Stimulated activated CD8-positive, alpha-beta memory T cell treated with anti-CD3 and anti-CD28 coated beads, Interleukin-15, amount 100 ng/mL, for 4 hours (primary cell): Measurements from ENCODE around the gene BANK1.

ENCODE experiments used
- DNase-seq, 2 donors: peaks; one replicate each; pipeline ENCODE4 v3.0.0-alpha.2; 2020; ENCODE audit warnings: low read depth in 2 of 2

The BANK1 gene

DNA sequence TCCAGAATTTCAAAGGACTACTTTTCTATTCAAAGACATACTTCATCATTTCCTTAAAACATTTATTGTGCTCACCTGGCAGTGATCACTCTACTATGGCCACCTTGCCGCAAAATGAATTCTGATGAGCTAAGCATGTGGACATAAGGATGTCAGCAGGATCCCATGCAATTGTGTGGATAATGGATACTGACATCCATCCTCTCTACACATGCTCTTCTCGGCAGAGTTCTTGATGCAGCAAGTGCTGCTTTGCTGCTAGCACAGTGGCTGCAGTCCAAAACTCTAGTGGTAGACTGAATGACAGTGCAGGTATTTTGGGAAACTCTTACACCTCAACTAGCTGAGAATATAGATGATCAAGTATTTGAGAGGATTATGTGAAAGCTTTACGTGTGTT, 168.0 kb downstream of the BANK1 start:
- no peak for DNase-seq

DNA sequence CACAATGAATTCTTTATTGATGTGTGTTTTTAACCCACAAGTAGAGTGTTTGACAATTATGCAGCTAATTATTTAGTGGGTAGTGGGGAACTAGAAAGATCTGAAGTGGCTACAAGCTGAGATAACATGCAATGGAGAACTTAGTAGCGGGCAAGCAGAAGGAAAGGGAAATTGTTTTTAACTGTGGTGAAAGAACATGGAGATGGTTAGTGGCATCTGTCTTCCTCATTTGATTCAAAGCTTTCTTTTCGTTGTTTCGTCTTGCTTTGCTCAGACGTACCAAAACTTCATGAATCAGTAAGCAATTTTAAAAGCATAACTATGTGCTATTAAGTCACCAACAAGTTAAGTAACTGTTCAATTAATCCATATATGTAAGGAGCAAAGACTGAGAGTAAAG, 169.9 kb downstream of the BANK1 start:
- no peak for DNase-seq

DNA sequence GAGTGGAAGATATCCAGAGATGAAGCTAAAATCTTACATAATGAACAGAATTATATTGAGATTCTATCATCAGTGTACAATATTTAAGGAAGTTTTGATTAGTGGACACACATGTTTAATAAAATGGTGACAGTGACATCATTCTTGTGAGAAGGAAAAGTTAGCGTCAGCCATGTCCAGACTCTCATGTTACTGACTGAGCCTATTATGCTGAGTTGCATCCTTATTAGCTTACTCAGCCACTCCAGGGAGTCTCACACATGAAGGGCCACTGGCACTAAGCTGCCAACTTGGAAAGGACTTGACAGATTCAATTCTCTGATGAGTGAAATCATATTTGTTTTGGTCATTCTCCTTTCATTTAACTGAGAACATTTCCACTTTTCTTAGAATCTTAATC, 170.6 kb downstream of the BANK1 start:
- DNase-seq, result no peak

DNA sequence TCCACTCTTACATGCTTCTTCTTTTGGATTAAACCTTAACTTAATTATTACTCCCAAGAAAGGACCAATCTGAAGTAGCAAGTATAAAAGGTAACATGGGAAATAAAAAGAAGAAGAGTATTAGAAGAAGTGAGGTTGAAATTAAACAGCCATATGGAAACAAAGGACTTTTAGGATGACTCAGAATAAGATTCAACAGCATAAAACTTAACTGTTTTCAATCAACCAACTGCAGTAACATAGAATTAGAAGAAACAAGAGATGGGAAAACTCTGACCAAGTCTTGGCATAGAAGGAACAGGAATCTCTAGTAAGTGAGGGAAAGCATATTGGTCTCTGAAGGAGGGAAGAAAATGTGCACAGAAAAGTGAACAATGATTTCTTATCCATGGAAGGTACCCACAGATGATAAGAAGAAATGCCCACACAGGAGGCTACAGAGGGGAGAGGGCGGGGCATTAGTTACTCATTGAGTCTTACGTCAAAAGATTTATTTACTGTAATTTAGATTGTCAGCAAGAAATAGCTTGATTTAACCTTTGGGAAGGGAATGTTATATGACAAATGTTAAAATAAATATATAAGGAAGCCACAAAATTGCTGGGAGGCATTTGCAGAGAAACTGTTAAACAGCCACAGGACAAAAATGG, 177.3 kb downstream of the BANK1 start:
- no peak for DNase-seq

DNA sequence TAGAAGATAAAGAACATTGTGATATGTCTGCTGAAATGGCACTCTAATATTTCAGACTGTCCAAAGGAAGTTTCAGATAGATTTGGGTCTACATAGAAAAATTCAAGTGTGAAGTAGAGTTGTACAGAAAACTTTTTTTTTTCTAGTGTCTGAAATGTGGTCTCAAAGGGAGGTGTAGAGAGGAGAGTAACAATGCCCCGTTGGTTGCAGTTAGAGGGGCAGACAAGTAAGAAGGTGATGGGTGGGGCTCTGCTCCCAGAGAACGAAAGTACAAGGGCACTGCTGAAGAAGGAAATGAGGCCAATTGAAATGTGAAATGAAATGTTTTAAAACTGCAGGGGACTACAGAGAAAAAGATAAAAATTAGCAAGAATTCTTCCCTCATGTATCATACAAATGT, 177.8 kb downstream of the BANK1 start:
- no peak for DNase-seq

DNA sequence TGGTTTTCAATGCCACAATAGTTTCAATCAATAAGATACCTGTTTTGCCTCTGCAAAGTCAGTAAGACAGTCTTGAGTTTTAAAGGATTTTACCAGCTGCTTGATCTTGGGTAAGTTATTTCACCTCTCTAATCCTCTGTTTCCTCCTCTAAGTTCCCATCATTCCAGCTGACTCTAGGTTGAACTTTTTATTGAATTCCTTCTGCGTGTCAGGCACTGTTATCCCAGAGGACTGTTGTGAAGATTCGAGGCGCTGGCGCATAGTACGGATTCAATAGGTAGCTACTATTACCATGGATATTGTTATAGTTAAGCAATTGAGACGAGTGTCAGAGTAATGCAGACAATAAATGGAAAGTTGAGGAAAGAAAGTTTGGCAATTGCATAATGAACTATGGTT, 179.4 kb downstream of the BANK1 start:
- DNase-seq, result no peak

DNA sequence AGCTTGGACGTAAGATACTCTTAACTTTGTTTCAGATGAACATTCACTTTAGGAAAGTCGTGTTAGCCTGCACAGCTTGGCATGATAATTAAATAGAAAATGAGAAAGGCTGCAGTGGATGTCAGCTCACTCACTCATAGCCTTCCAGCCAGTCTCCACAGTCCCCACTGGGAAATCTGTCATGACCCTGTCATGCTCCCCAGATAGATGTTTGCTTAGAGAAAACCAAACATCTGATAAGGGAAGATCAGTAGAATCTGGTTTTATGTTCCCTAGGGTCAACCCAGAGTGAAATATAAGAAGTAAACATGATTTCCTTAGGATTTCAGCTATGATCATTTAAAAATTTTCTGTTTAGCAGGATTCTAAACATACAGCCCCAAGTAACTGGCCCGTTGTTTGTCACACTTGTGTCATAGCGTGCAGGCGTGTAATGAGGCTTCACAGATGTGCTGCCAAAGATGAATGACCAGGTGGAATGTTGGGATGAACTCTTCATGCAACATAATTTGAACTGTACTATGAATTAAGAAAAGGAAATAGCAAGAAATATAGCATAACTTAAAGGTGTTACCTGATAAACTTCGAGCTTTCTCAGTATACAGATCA, 180.1 kb downstream of the BANK1 start:
- no peak for DNase-seq

DNA sequence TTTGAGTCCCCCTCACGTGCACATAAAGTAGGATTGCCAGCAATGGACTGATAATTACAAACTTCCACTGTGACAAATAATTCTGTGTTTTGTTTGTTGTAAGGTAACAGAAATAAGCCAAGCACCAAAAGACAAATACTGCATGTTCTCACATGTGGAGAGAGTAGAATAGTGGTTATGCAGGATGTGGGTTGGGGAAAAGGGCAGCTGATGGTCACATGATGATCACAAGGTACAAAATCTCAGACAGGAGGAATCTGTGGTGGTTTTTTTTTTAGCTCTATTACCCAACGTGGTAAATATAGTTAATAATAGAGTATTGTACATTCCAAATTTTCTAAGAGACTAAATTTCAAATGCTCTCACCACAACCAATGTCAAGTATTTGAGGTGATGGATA, 182.3 kb downstream of the BANK1 start:
- no peak for DNase-seq

DNA sequence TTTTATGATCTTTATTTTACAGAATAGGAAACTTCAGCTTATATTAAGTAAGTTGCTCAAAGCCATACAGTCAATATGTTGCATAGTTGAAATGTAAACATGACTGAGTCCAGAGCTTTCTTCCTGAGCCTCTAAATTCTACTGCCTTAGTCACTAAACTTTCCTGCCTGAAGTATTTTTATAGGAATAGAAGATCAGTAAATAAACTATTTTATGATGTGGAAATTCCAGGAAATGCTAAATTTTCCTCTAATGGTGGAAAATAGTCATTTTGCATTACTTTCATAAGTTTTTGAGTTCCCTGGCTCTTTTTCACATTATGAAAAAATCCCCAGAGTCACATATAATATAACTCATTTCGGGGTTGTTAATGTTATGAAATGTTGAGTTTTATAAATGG, 182.8 kb downstream of the BANK1 start:
- no peak for DNase-seq

DNA sequence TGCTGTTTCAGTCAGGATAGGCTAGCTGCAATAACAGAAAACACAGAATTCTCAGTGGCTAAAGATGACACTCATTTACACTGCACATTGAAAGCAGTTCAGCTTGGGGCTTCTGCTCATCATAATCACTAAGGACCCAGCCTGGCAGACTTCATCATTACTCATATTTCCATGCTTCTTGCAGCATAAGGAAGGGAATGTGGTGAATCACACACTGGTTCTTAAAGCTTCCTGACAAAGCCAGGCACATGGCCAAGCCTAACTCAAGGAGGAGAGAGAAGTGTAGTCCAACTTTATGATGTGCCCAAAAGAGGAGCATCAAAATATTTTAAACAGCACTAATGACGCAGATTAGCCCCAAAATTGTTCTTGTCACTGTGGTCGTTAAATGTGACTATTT, 186.5 kb downstream of the BANK1 start:
- DNase-seq, result no peak

DNA sequence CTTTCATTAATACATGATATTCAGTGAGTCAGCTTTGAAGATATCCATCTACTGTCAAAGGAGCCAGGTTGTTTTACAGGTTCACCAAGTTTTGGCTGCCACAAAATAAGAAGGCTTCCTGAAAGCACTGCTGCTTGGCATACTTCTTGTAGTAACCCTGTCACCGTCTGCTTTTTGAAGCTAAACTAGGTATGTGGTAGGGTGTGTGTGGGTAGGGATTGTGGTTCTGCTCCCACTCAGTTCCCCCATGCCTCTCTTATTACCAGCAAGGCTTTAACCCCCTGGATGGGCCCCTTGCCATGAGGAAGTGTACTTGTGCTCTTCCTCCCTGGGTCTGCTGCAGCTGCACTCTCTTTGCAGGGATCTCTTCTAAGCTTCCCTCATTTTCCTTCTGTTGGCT, 191.2 kb downstream of the BANK1 start:
- no peak for DNase-seq

DNA sequence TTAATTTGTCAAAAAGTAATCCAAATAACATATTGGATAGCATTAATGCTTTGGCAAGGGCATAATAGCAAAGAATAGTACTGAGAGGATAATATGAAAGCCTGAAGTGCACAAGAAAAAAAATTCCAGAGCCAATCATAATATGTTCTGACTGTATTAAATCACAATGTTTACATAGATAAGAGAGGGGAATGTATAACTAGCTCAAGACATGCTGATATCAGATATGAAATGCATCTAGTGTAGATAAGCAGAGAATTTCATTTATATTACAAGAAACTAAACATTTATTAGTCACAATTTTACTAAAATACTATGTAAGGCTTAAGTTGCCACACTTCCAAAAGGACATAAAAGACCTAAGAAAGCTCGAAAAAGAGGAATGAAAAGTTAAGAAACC, 193.3 kb downstream of the BANK1 start:
- no peak for DNase-seq

DNA sequence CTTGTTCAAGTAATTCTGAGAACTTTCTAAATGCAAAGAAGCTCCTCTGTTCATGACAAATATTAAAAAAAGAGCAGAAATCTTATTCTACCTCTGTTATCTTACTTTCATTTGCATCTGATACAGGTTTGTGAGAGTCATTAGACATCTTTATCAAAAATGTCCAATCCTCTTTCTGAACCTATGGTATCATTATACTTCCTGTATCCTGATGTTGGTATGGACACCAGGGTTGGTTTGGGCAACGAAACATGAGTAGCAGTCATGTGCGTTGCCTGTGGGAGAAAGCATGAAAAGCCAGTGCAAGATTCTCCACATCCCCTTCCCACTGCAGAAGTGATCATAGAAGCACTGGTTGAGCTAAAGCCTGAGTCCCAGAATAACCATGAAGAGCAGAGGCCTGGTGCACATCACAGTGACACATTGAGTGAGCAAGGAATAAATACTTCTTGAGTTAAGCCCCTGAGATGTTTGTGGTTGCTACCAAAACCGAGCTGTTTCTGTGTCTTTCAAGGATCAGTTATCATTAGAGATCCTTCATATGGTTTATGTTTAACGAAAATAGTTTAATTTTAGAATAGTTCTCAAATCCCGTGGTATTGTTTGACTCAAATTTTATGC, 197.2 kb downstream of the BANK1 start:
- no peak for DNase-seq

DNA sequence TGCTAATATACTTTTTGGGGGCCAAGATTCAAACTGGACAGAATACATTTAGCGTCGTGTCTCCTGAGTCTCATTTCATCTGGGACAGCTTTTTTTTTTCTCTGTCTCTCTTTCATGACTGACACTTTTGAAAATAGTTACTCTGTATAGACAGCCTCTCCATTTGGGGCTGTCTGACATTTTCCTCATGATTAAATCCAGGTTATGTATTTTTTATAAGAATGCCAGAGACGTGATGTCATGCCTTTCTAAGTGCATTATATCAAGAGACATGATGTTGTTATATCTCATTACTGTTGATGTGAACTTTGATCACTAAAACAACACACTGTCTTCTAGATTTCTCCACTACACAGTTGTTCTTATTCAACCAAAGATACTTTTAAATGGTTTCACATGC, 199.0 kb downstream of the BANK1 start:
- DNase-seq, result no peak

DNA sequence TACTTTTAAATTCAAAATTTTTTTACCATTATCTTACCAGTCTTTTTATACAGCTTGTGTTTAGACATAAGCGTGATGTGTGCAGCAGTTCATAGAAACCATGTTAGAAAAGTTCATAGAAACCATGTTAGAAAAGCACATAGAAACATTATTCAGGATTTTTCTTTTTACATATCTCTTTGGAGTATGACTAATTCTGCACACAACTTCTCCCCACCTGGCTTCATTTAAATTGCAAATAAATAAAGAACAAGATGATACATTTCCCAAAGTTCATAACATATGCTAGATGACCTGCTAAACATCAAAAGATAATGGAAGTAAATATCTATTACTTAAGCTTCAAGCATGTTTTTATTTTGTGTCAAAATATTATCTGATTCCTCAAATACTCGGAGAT, 201.9 kb downstream of the BANK1 start:
- DNase-seq, result no peak

DNA sequence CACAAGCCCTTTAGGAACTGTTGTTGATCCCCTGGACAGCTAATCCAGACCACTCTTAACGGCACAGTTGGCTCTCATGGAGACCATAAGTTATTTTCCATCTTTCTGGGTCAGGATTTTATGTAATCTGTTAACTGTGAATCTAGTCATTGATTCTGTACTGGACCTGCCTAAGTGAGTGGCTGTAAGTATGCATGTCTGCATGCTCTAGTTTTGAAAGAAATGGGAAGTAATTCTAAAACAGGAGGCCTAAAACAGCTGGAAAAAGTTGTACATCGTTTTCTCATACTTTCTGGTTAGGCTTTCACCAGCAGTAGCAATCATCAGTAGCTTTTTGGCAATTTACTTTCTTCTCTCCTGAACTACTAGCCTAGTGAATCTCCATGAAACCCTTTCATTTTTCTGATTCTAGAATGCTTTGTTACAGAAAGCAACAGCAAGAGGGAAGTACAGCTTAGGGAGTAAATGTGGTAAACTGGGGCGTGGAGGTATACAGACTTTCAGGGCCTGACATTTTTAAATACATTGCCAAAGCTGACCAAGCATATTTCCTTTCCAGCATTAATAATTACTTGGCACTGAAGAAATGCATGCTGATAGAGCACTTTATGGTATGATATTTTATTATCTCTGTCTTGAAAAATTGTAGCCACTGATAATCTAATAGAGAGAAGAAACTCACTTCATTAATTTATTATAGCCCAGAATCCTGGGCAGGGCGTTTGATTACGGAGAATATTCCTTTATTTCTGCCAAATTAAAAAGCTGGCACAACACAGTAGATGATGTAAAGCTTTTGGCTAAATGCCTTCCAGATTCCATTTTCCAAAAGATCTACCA, 202.7 kb downstream of the BANK1 start:
- no peak for DNase-seq

DNA sequence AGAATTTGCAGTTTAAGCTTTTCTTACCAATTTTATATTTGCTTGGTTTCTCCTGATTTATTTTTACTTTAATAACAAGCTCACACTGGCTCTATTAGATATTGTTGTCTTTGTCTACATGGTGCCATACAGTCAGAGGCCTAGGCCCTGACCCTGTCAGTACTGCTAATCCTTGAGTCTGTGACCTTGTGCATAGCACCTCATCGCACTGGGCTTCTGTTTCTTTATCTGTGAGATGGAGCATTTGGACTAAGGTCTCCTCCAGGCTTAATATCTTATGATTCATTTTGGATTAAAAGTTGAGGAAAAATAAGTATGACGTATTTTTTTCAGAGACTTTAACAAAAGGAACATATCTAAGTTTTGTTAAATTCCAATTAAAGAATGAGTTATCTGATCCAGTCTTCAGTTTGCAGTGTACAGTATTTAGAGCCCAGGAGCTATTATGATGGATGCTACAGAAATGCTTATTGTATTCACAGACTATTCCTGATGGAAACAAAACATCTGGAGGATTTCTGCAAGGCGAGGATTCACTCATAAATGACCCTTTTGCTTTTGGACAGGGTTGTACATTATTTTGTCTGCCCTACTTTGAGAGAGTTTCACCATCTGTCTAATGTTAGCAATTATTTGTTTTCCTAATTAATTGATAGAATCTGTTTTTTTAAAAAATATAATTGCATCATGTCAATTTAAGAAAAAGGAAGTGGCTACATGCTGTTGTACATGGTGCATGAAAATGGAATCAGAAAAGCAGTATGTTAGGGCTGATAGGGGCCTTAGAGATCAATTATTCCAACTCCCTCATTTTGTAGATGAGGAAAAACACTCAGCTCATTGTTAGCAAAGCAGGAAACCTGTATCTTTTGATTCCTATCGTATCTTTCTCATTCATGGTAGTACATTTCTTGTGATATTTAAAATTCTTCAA, 203.6 kb downstream of the BANK1 start:
- DNase-seq, result no peak

DNA sequence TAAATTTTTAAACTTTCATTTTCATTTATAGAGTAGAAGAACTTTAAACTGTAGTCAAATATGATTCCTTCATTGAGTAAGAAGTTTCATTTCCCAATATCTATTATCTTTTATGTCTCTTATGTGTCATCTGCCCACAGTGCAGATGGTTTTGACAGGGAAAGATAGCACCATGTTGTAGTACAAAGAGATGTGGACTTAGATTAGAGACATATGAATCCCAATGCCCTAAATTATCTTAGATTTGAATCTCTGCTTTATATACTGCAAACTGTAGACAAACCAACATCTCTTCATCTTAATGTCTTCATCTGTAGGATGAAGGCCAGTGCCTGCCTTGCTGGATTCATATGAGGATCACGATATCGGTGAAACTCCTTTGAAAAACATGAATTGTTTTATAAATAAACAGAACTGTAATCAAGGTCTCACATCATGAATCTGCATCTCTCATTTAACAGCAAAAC, 217.5 kb downstream of the BANK1 start:
- no peak for DNase-seq

DNA sequence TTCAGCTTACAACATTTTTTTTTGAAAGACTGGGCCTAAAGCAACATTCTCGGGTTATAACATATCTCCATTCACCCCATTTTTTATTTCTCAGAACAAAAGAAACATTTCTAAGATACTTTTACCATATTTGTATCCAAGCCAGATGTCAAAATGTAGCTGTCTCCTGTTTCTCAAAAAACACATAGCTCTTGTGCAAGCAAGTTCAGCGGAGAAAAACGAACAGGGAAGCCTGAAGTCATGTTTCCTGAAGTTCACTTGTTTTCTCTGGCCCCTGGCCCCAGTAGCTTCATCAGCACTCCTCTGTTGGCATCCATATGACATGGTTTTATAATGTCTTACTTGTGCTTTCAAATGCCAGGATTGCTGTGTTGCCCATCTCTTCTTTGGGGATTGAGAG, 218.2 kb downstream of the BANK1 start:
- no peak for DNase-seq

DNA sequence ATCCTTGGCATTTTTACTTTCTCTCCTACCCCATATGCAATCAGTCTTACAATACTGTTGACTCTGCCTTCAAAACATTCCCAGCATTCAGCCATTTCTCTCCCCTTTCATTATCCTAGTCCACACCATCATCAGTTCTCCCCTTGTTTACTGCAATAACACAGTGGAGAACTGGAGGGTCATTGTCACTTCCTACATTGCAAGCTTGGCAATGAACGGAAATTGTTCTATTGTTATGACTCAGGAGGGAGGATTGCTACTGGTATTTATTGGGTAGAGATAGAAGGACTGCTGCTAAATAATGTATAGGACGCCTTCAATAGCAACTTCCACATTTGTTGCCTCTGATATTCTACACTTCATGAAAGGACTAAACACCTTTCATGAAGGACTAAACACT, 231.8 kb downstream of the BANK1 start:
- DNase-seq, result no peak

DNA sequence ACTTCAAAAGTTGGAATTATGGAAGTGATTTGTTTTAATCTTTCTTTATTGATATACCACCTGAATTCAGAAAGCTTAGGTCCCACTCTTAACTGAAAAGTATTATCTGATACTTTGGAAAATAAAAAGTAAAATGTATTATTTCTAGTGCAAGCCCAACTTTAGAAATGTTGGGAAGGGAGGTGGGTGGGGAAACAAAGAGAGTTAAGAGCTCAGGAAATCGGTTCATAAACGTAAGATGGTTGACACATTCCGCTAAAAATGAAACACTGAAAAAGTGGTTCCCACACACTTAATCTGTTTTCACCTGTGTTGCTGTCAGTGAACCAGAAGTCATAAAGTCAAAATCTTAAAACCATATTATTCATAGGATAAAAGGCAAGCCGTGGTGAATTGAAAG, 237.4 kb downstream of the BANK1 start:
- no peak for DNase-seq

DNA sequence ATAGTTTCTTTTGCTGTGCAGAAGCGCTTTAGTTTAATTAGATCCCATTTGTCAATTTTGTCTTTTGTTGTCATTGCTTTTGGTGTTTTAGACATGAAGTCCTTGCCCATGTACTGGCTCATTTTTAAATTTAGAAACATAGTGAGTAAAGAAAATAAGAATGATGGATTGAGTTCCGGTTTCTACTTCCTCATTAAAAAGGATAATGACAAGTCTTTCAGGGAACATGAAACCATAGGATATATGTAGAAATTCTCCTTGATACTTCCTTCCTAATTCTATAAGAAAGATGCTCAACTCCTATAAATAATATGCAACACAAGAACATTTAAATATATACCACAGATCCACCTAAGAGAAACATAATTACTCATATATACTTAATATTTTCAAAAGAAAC, 240.9 kb downstream of the BANK1 start:
- DNase-seq, result no peak
